ENCODE data around the gene PHETA1.

The PHETA1 gene, protein sequence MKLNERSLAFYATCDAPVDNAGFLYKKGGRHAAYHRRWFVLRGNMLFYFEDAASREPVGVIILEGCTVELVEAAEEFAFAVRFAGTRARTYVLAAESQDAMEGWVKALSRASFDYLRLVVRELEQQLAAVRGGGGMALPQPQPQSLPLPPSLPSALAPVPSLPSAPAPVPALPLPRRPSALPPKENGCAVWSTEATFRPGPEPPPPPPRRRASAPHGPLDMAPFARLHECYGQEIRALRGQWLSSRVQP

DNA sequence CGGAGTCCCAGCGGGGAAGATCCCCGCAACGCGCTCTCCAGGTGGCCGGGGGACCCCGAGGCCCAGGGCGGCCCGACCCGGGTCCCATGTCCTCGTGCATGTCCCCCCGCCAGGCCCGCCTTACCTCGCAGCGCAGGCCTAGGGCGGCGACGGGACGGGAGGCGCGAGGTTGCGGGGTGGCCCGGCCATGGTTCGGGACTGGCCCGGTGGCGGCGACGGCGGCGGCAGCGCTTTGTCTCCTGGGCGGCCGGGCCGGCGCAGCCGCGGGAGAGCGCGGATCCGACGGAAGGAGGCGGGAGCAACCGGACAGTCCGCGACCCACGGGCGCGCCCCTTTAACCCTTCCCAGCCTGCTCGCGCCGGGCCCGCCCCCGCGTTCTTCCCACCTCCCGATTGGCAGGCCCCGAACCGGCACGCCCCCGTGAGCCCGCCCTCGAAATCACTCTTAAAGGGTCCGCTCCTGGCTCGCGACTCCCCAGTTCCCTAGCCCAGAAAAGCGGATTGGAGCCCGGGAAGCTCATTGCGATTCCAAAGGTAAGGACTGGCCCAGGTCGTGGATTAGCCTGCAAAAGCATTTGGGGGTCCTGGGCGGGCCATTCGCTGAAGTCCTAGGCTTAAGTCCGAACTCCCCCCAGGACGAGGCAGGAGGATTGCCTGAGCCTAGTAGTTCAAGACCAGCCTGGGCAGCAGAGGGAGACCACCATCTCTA is at the start of gene PHETA1:
Gene PHETA1, minus strand, starts transcription at position 308 of the 708 bp plus-strand sequence. CDS start 5,668 bp downstream, outside the sequence.
- peak; percentile 67 for DNase-seq (ENCODE audit: low read depth)

DNA sequence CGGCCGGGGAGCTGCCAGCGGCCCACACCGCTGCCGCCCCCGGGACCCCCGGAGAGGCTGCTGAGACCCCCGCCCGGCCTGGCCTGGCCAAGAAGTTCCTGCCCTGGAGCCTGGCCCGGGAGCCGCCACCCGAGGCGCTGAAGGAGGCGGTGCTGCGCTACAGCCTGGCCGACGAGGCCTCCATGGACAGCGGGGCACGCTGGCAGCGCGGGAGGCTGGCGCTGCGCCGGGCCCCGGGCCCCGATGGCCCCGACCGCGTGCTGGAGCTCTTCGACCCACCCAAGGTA is 49.6 kb upstream of the PHETA1 start:
- DNase-seq (ENCODE audit: low read depth), result no peak

DNA sequence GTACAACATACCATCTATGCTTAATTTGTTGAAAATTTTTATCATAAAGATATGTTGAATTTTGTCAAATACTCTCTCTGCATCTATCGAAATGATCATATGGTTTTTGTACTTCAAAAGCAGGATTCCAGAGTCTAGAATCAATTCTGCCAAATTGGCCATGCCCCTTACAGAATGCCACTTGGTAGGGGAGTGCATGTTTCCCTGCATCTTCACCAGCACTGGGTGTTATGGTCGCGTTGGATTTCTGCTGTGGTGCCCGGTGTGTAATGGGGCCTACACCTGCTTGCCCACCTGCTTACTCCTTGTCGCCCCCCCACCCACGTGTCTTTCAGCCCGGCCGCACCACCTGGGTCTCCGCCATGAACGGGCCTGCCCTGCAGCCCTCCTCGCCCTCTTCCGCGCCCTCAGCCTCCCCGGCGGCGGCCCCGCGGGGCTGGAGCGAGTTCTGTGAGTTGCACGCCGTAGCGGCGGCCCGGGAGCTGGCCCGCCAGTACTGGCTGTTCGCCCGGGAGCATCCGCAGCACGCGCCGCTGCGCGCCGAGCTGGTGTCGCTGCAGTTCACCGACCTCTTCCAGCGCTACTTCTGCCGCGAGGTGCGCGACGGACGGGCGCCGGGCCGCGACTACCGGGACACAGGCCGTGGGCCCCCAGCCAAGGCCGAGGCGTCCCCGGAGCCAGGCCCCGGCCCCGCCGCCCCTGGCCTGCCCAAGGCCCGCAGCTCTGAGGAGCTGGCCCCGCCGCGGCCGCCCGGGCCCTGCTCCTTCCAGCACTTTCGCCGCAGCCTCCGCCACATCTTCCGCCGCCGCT is 49.1 kb upstream of the PHETA1 start:
- DNase-seq (ENCODE audit: low read depth), result no peak

DNA sequence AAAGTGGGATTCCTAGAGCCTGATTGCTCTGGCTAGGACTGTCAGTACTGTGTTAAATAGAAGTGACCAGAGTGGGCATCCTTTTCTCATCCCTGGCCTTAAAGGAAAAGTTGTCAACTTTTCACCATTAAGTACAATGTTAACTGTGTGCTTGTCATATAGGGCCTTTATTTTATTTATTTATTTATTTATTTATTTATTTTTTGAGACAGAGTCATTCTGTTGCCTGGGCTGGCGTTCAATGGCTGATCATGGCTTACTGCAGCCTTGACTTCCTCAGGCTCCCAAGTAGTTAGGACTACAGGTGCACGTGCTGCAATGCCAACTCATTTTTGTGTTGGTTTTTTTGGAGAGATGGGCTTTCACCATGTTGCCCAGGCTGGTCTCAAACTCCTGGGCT is 48.4 kb upstream of the PHETA1 start:
- no peak for DNase-seq (ENCODE audit: low read depth)

DNA sequence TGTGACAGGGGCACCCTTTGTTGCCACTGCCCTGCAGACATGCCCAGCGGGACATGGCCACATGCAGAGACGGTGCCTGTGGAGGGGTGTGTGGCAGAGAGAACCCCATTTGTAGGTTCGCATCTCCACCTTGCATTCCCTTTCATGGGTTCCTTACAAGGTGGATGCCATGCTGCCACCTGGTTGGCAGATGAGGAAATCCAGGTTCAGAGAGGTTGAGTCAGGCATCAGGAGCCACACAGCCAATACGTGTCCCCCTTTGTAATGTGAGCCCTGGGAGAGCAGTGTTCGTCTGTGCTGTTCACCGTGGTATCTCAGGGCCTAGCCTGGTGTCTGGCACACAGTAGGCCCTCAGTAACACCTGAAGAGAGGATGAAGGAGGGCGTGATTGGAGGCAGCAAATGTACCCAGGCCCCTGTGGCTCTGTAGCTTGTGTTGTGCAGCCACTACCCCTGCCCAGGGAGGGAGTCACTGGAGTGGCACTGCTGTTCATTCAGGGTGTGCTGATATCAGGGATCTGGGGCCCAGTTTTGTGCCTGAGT is 45.9 kb upstream of the PHETA1 start:
- DNase-seq (ENCODE audit: low read depth), result no peak

DNA sequence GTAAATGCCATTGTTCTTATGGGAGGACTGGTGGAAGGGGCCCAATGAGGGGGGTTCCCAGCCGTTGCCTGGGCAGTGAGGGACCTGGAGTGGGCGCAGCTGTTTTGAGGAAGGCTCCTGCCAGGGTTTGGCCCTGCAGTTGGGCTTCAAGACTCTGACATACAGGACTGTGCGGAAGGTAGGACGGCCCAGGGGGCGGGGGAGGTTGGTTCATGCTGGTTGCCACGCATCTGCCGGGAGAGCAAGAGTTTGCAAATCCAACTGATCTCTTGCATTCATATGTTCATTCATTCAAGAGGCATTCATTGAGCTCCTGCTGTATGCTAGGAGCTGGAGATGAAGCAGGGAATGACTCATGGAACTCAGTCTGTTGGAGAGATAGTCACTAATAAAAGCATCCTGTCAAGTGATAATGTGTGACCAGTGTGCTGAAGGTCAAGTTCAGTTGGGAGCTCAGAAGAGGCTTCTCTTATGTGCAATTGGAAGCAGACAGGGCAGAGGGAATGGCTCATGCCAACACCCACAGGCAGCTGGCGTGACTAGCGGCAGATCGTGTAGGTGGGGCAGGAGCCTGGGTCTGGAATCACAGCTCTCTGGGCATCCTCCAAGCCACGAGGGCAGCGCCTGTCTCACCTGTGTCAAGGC is 44.7 kb upstream of the PHETA1 start:
- no peak for DNase-seq (ENCODE audit: low read depth)

DNA sequence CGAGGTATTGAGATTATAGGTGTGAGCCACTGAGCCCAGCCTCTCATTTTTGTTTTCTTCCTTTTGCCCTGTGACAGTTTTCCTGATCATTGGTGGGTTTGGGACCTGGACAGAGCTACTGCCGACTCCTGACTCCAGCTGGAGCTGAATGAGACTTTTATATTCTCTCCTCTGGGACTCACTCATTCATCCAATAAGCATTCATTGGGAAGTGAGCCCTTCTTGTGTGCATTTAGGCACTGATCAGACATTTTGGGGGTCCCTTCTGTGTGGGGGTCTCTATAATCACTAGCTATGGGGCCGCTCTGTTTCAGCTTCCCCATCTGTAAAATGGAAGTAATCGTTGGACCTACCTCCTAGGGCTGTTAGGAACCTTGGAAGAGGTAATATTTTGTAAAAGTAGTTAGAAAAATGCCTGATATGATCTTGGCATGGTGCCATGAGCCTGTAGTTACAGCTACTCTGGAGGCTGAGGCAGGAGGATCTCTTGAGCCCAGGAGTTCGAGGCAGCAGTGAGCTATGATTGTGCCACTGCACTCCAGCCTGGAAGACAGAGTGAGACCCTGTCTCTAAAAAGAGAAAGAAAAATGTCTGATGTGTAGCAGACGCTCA is 44.0 kb upstream of the PHETA1 start:
- no peak for DNase-seq (ENCODE audit: low read depth)

DNA sequence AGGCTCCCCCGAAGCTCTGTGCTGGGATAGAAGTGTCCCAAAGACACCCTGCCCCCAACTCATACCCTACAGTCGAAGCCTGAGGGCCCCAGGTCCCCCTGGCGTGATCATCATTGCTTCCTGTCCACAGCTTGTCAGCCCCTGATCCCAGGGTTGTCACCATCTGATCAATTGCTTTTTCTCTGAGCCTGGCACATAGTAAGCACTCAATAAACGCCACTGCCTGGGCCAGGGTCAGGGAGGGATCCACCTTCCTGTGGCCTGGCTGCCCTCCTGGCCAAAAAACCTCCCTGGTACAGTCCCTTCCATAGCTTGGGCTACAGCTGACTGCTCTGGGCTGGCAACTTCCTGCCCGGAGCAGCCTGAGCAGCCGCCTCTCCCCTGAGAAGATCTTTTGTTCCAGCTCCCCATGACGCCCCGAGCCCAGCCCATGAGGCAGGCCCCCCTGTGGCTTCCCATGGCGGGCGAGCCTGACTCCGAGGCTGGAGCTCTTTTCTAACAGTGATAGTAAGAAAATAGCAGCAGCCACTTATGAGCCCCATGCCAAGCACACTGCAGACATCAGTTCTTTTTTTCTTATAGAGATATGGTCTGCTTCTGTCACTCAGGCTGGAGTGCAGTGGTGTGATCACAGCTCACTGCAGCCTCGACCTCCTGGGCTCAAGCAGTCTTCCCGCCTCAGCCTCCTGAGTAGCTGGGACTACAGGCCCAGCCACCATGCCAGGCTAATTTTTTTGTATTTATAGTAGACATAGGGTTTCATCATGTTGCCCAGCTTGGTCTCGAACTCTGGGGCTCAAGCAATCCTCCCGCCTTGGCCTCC is 43.3 kb upstream of the PHETA1 start:
- no peak for DNase-seq (ENCODE audit: low read depth)

DNA sequence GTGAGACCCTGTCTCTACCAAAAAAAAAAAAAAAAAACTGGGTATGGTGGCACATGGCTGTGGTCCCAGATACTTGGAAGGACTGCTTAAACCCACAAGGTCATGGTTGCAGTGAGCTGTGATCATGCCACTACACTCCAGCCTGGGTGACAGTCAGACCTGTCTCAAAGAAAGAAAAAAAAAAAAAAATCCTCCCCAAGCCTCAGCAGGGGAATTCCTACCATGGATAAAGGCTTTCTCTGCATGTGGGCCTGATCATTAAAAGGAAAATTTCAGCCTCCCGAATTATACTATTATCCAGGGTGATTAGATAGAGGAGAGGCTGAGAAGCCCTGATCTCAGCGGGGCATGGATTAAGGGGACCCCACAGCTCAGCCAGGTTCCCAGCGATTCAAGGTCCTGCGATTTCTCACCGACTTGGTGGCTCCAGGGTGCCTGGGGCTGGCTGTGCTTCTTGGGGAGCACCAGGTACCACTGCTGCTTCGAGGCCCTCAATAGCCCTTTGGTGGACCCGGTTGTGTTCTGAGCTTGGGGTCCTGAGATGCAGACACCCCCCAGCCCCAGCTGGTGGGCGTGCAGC is 42.4 kb upstream of the PHETA1 start:
- no peak for DNase-seq (ENCODE audit: low read depth)

DNA sequence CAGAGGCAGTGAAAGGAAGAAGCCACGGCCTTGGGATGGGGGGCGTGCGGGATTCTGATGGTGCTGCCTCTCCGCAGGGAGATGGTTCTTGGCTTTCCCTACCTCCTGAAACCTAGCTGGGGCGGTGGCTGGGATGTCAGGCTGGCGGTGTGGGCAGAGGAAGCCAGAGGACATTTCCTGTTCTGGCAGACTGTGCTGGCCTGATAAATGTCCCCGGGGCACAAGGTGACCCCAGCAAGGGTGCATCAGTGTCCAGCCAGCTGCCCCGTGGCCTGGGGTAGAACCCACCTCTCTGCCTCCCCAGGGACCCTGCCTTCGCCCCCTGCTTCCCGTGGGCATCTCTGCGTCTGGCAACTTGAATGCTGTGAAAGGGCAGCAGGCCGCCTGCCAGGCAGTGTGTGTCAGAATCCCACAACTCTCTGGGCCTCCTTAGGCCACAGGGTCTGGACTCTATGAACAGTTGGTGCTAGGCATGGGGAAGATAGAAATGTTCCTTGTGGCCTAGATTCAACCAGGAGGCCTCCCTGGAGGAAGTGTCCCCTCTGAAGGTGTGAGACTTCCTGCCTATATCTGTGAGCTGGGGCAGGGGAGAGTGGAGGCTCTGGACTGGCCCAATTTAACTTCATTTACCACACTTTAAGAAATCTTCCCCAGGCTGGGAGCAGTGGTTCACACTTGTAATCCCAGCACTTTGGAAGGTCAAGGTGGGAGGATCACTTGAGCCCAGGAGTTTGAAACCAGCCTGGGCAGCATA is 41.7 kb upstream of the PHETA1 start:
- DNase-seq (ENCODE audit: low read depth), result no peak

DNA sequence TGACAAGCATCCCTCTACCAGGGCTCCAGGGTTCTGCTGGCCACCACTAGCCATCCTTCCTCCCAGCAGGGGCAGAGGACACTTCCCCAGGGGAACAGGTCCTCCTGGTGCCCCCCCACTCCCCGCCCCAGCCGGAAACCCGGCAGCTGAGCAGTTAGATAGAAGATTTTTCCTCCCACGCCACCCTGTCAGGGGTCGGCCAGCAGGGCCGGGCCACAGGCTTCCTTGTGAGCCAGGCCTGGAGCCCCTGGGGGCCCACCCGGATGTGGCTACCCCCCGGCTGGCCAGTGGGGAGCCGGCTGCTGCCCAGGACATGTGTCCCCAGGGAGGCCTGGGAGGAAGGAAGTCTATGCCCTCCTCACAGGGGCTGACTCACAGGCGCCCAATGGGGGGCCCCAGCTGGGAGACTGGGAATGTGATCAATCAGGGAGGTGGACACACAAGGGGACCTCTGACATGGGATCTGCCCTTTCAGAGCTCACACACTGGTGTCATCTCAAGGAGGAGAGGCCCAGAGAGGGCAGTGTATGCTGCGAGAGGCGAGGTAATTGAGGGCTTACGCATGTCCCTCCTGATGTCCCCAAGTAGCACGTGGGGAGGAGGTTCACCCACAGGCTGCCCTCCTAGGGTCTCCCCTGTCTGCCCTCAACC is 41.0 kb upstream of the PHETA1 start:
- no peak for DNase-seq (ENCODE audit: low read depth)

DNA sequence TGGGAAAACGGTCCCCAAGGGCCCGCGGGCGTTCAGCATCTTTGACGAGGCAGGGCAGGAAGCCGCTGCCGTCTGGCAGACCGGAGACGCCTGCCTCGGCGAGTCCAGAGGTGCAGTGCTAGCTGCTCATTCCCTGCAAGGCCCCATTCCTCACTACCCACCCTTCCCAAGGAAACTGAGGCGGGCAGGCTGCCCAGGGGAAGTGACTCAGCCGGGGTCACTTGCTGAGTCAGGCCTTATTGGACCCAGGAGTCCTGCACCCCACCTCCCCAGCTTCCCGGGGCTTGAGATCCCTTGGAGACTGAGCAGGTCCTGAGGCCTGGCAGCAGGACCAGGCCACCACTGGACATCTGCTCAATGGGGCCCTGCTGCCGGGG is 40.5 kb upstream of the PHETA1 start:
- DNase-seq (ENCODE audit: low read depth), result no peak

DNA sequence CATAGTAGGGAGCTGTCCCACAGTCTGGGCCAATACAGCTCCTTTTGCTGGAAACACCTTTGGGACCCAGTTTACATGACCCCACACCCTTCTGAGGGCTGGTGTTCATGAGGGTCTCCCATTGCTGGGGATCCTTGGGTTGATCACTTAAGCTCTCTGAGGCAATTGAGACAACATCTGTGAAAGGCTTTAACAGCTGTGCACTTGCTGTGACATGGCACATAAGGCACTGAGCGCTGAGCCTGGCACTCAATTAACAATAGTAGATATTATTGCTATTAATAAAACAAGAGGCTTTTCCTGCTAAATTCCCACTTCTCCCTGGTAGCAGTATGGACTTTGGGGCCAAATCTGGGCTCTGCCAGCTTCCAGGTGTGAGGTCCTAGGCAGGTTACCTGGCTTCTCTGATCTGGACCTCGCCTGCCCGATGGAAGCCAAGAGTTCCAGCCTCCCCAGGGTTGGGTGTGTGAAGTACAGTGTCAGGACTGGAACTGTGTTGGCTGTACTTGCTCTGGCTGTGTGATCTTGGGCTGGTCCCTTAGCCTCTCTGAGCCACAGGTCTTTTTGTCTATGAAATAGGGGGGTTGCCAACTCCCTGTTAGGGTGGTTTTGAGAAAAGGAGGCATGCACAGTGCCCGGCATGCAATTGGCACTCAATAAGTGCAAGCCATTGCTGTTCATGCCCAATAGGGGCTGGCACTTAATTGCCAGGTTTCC is 39.9 kb upstream of the PHETA1 start:
- no peak for DNase-seq (ENCODE audit: low read depth)

DNA sequence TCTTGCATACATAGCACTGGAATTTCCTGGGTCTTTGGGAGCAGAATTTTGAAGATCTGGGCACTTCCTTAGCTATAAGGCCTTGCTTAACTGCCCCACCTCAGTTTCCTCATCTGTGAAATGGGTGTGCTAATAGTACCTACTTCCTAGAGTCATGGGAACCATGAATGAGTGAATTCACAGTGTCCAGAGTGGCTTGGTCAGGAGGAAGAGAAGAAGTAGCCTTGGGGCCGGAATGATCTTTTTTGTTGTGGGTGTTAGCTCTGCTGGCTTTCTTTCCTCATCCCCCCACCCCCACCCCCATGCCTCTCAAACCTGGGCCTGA is 39.2 kb upstream of the PHETA1 start:
- DNase-seq (ENCODE audit: low read depth), result no peak

DNA sequence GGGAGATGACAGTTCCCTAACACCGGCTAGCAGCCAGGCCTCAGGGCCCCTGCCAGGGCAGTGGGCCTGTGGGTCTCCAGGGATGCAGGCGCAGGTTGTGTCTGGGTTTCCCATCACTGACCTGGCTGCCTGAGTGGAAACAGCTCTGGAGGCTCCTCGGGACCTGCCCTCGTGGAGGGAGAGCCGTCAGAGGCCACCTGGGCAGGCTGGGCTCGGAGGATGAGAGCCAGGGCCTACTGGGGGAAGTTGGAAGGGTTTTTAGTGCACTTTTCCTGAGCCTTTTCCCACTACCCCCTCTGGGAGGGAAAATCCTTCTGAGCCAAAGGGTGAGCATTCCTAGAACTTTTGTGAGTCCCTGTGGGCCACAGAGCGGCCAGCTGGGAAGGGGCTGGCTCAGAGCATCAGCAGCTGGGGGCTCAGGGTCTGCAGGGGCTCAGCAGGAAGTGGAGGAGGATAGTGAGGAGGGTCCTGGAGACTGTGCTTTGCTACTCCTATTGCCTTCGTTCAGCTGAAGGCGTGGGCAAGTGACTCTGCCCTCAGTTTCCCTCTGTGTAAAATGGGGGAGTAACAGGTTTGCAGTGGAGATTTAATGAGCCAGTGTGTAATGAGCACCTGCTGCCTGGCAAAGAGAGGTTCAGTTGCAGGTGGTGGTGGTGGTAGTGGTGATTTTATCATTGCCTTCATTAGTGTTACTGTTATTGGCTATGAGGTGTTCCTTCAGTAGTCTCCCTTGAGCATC is 38.7 kb upstream of the PHETA1 start:
- no peak for DNase-seq (ENCODE audit: low read depth)

DNA sequence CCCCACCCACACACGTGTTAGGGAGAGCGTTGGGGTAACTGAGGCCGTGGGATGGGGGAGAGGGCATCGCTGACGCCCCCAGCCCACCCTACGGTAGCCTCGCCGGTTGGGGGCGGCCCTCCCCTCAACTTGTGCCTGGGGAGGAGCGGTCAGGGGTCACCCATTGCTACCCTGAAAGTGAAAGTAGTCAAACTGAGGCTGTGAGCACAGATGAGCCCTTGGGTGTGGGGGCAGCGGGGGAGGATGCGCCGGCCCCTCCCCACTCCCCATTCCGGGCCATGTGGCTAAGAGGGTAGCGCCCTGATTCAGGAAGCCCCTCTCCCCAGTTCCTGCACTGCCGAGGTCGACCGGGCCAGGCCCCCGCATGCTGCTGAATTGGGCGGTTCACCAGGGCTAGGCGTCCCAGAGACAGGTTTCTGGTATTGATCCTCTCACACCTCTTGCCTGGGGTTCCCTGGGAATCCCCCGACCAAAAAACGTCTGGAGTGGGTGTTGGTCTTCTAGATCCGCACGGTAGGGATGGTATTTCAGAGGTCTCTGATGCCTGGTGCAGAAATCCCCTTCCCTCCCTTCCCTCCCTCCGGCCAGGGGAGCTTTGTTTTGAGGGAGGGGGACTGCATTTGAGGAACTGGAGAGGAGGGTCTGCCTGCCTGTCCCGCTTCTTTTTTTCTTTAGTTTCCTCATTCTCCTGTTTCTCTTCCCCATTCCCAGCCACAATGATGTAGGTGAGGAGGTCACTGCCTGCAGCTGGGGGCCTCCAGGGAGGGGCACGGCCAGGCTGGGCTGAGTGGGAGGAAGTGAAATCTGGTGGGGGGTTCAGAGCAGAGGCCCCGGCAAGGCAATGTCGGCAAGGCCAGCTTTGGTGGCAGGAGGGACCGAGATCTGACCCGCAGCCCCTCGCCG is 37.8 kb upstream of the PHETA1 start:
- DNase-seq (ENCODE audit: low read depth), result no peak

DNA sequence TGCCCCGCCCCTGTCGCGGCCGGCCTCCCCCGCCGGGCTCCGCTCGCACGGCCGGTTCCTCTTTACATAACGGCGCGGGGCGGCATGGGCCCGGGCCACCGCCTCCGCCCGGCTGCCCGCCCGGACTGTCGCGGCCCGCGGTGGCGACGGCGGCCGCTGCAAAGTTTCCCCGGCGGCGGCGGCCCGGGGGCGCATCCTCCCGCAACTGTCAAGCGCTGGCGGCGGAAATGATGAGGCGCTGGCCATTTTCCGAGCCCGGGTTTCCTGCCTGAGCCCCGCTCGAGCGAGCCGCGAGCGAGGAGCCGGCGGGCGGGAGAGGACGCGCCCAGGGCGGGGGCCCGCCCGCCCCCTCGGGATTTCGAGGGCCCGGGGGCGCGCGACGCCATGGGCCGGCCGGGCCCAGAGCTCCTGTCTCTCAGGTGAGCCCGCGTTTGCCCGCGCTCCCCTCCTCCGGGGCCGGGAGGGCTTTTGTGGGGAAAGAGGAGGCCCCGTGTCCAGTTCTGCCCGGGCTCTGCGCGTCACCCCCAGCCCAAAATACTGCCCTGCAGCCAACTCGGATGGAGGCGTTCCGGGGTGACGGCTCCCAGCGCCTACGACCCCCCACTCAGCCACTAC is 37.1 kb upstream of the PHETA1 start, which contains the start of gene SH2B3:
Gene SH2B3, plus strand, starts transcription at position 65 of the 615 bp plus-strand sequence. CDS start 12,223 bp downstream, outside the sequence.
- DNase-seq (ENCODE audit: low read depth), result peak; percentile 64
